Muscle layer of duodenum (tissue), 2 donors: ENCODE results near the gene SFT2D1.

Experiments
- H3K27ac ChIP-seq: one replicate; pipeline ENCODE4 v1.7.0; 2013; ENCODE audit warnings: mild to moderate bottlenecking, low read length
- H3K27me3 ChIP-seq: one replicate; pipeline ENCODE4 v1.7.0; 2013; ENCODE audit warnings: low read depth, mild to moderate bottlenecking, control low read depth, low read length
- H3K36me3 ChIP-seq, 2 donors: one replicate each; pipeline ENCODE4 v1.7.0; 2013; ENCODE audit warnings: low read length in 2 of 2, control low read depth in 1 of 2, mild to moderate bottlenecking in 1 of 2; ENCODE audit not compliant: insufficient read depth in 2 of 2, control insufficient read depth in 1 of 2
- H3K4me1 ChIP-seq, 2 donors: one replicate each; pipeline ENCODE4 v1.7.0; 2013; ENCODE audit warnings: low read length in 2 of 2, mild to moderate bottlenecking in 2 of 2, control low read depth in 1 of 2, moderate library complexity in 1 of 2; ENCODE audit not compliant: insufficient read depth in 2 of 2, control insufficient read depth in 1 of 2
- H3K4me3 ChIP-seq, 2 donors: one replicate each; pipeline ENCODE4 v1.7.0; 2013; ENCODE audit warnings: low read length in 2 of 2, low read depth in 1 of 2, mild to moderate bottlenecking in 1 of 2
- H3K9me3 ChIP-seq, 2 donors: one replicate each; pipeline ENCODE4 v1.7.0; 2013; ENCODE audit warnings: low read length in 2 of 2, control low read depth in 1 of 2, mild to moderate bottlenecking in 1 of 2; ENCODE audit not compliant: control insufficient read depth in 1 of 2
- donor health status: healthy.

SFT2D1 gene

GRCh38 chr6:166282394-166283032 is 59.8 kb downstream of the SFT2D1 start:
- Histone ChIP-seq H3K27me3 (no peaks in the 10 kb centered on the region), H3K4me1 (no peaks in the 10 kb centered on the region), H3K36me3 (no peaks in the 10 kb centered on the region), H3K4me3 (no peak overlapping the region), H3K9me3 (no peaks in the 10 kb centered on the region), H3K27ac (no peak overlapping the region)

- Histone ChIP-seq H3K4me3 (no peak overlapping the region), H3K36me3 (no peaks in the 10 kb centered on the region), H3K27me3 (no peaks in the 10 kb centered on the region), H3K9me3 (no peaks in the 10 kb centered on the region), H3K27ac (no peak overlapping the region), H3K4me1 (peaks cover 0 to 4% of the 10 kb centered on the region in 2 donors)
These were observed 61.2 kb downstream of the SFT2D1 start for GRCh38 chr6:166281104-166281503.

GRCh38 chr6:166279393-166279679 is 63.0 kb downstream of the SFT2D1 start:
- Histone ChIP-seq H3K27ac (no peak overlapping the region), H3K4me3 (no peak overlapping the region), H3K36me3 (no peaks in the 10 kb centered on the region), H3K9me3 (no peaks in the 10 kb centered on the region), H3K4me1 (peaks cover 0 to 4% of the 10 kb centered on the region in 2 donors), H3K27me3 (no peaks in the 10 kb centered on the region)

GRCh38 chr6:166278579-166279392 is 63.6 kb downstream of the SFT2D1 start:
- Histone ChIP-seq H3K4me3 (no peak overlapping the region), H3K27ac (no peak overlapping the region), H3K9me3 (no peaks in the 10 kb centered on the region), H3K36me3 (no peaks in the 10 kb centered on the region), H3K27me3 (no peaks in the 10 kb centered on the region), H3K4me1 (peaks cover 0 to 4% of the 10 kb centered on the region in 2 donors)

- H3K27me3 ChIP-seq: no peaks in the 10 kb centered on the region
- peaks cover 0 to 4% of the 10 kb centered on the region in 2 donors for H3K4me1 ChIP-seq
- H3K4me3 ChIP-seq: no peak overlapping the region
- H3K9me3 ChIP-seq: no peaks in the 10 kb centered on the region
- H3K27ac ChIP-seq: no peak overlapping the region
- H3K36me3 ChIP-seq: no peaks in the 10 kb centered on the region
These were observed 64.3 kb downstream of the SFT2D1 start for GRCh38 chr6:166277892-166278578.

GRCh38 chr6:166277018-166277417 is 65.3 kb downstream of the SFT2D1 start:
- Histone ChIP-seq H3K27ac (no peak overlapping the region), H3K36me3 (no peaks in the 10 kb centered on the region), H3K27me3 (no peaks in the 10 kb centered on the region), H3K9me3 (no peaks in the 10 kb centered on the region), H3K4me3 (no peak overlapping the region), H3K4me1 (peaks cover 0 to 4% of the 10 kb centered on the region in 2 donors)

GRCh38 chr6:166275714-166276166 is 66.6 kb downstream of the SFT2D1 start:
- Histone ChIP-seq H3K27me3 (no peaks in the 10 kb centered on the region), H3K4me1 (peaks cover 0 to 4% of the 10 kb centered on the region in 2 donors), H3K27ac (no peak overlapping the region), H3K4me3 (no peak overlapping the region), H3K36me3 (no peaks in the 10 kb centered on the region), H3K9me3 (no peaks in the 10 kb centered on the region)

- Histone ChIP-seq H3K4me1 (peaks cover 0 to 4% of the 10 kb centered on the region in 2 donors), H3K36me3 (no peaks in the 10 kb centered on the region), H3K4me3 (no peak overlapping the region), H3K9me3 (no peaks in the 10 kb centered on the region), H3K27ac (no peak overlapping the region), H3K27me3 (no peaks in the 10 kb centered on the region)
These were observed 67.5 kb downstream of the SFT2D1 start for GRCh38 chr6:166274739-166275370.

- Histone ChIP-seq H3K4me3 (no peak overlapping the region), H3K4me1 (peaks cover 0 to 4% of the 10 kb centered on the region in 2 donors), H3K27me3 (no peaks in the 10 kb centered on the region), H3K27ac (no peak overlapping the region), H3K9me3 (no peaks in the 10 kb centered on the region), H3K36me3 (no peaks in the 10 kb centered on the region)
These were observed 68.2 kb downstream of the SFT2D1 start for GRCh38 chr6:166274163-166274562.

- H3K4me3 ChIP-seq: no peak overlapping the region
- H3K27ac ChIP-seq: no peak overlapping the region
- no peaks in the 10 kb centered on the region for H3K4me1 ChIP-seq
- H3K9me3 ChIP-seq: no peaks in the 10 kb centered on the region
- no peaks in the 10 kb centered on the region for H3K36me3 ChIP-seq
- H3K27me3 ChIP-seq: no peaks in the 10 kb centered on the region
These were observed 71.0 kb downstream of the SFT2D1 start for GRCh38 chr6:166271376-166271765.

- Histone ChIP-seq H3K27ac (no peak overlapping the region), H3K4me1 (no peaks in the 10 kb centered on the region), H3K36me3 (no peaks in the 10 kb centered on the region), H3K4me3 (no peak overlapping the region), H3K27me3 (no peaks in the 10 kb centered on the region), H3K9me3 (no peaks in the 10 kb centered on the region)
These were observed 71.5 kb downstream of the SFT2D1 start for GRCh38 chr6:166270706-166271375.
